ENCODE results near the gene JAK1. TPM values are rescaled to one million over a fixed set of nuclear protein-coding genes. Genes with fewer than 3 reads are reported as not detected.

The JAK1 gene
- total RNA-seq, 1 donor from 2014 or later: 80.7 TPM

DNA sequence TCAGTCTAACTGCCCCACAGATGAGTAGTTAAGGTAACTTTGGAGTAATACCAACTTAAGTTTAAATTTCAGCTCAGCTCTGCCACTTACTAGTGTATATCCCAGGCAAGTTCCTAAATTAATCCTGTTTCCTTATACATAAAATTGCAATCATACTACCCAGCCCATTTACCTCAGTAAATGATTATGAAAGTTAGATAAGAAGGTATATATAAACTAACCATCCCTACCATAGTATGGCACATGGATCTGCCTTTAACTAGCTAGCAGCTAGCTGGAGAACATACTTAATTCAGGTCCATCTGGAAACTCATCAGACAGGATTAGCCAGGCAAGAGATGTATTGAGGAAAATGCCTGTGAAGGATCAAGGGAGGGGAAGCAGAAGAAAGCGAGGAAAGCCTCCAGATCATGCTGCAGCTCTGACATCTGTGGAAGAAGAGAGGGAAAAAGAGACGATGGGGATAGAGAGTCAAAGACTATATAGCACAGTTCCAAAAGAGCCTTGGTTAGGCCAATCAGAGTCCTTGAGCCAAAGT, 8.0 kb upstream of the JAK1 start:
- H3K4me3 Mint-ChIP-seq (ENCODE audit: unreplicated experiment): no peak overlapping the region

GRCh38 chr1:64973061-64973647, 6.8 kb upstream of the JAK1 start:
- no peaks in the 10 kb centered on the region for H4K20me1 ChIP-seq (ENCODE audit: insufficient read depth, low read length)
- H3K79me2 ChIP-seq (ENCODE audit: insufficient read depth, low read length): no peaks in the 10 kb centered on the region
- Mint-ChIP-seq H3K36me3 (ENCODE audit: low read depth, unreplicated experiment) (no peaks in the 10 kb centered on the region), H3K9me3 (ENCODE audit: unreplicated experiment) (no peaks in the 10 kb centered on the region), H3K4me3 (ENCODE audit: unreplicated experiment) (no peak overlapping the region), H3K27me3 (ENCODE audit: low read depth, unreplicated experiment) (no peaks in the 10 kb centered on the region), H3K4me1 (ENCODE audit: low read depth, unreplicated experiment) (no peaks in the 10 kb centered on the region), H3K27ac (ENCODE audit: unreplicated experiment) (no peak overlapping the region)
- no peak overlapping the region for H3K4me2 ChIP-seq (ENCODE audit: low read length)
- TF ChIP-seq, protein P1, sequence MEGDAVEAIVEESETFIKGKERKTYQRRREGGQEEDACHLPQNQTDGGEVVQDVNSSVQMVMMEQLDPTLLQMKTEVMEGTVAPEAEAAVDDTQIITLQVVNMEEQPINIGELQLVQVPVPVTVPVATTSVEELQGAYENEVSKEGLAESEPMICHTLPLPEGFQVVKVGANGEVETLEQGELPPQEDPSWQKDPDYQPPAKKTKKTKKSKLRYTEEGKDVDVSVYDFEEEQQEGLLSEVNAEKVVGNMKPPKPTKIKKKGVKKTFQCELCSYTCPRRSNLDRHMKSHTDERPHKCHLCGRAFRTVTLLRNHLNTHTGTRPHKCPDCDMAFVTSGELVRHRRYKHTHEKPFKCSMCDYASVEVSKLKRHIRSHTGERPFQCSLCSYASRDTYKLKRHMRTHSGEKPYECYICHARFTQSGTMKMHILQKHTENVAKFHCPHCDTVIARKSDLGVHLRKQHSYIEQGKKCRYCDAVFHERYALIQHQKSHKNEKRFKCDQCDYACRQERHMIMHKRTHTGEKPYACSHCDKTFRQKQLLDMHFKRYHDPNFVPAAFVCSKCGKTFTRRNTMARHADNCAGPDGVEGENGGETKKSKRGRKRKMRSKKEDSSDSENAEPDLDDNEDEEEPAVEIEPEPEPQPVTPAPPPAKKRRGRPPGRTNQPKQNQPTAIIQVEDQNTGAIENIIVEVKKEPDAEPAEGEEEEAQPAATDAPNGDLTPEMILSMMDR (IDR thresholded peaks at IDR 0.05; ENCODE audit: insufficient read depth, low read depth, low read length): no peak
- no peak for TF ChIP-seq EZH2 (IDR thresholded peaks at IDR 0.05; ENCODE audit: insufficient read depth, low read length)
- no peaks in the 10 kb centered on the region for H3K36me3 ChIP-seq (ENCODE audit: insufficient read depth, low read length)
- H3K27ac ChIP-seq (ENCODE audit: low read depth, low read length): no peak overlapping the region
- no peak for DNase-seq (ENCODE audit: low read depth)
- no peak for FAIRE-seq
- H3K4me3 ChIP-seq (ENCODE audit: insufficient read depth, low read depth, low read length): no peak overlapping the region
- no peak overlapping the region for H3K9ac ChIP-seq (ENCODE audit: low read length)
- no peaks in the 10 kb centered on the region for H3K9me3 ChIP-seq (ENCODE audit: insufficient read depth, low read depth, low read length)
- H3K4me1 ChIP-seq (ENCODE audit: insufficient read depth, low read length): no peaks in the 10 kb centered on the region
- H3K27me3 ChIP-seq (ENCODE audit: insufficient read depth, low read length): no peaks in the 10 kb centered on the region
- H2AFZ ChIP-seq (ENCODE audit: low read depth, low read length): no peak overlapping the region

More for the DNA sequence above, 8.0 kb upstream of the JAK1 start:
- no peaks in the 10 kb centered on the region for H3K79me2 ChIP-seq (ENCODE audit: insufficient read depth, low read length)
- H3K9ac ChIP-seq (ENCODE audit: low read length): no peak overlapping the region
- Mint-ChIP-seq H3K27me3 (ENCODE audit: low read depth, unreplicated experiment) (no peaks in the 10 kb centered on the region), H3K27ac (ENCODE audit: unreplicated experiment) (no peak overlapping the region), H3K36me3 (ENCODE audit: low read depth, unreplicated experiment) (no peaks in the 10 kb centered on the region), H3K9me3 (ENCODE audit: unreplicated experiment) (no peaks in the 10 kb centered on the region), H3K4me1 (ENCODE audit: low read depth, unreplicated experiment) (no peaks in the 10 kb centered on the region)
- no peaks in the 10 kb centered on the region for H3K36me3 ChIP-seq (ENCODE audit: insufficient read depth, low read length)
- no peak overlapping the region for H2AFZ ChIP-seq (ENCODE audit: low read depth, low read length)
- no peak overlapping the region for H3K4me3 ChIP-seq (ENCODE audit: insufficient read depth, low read depth, low read length)
- no peaks in the 10 kb centered on the region for H4K20me1 ChIP-seq (ENCODE audit: insufficient read depth, low read length)
- no peaks in the 10 kb centered on the region for H3K9me3 ChIP-seq (ENCODE audit: insufficient read depth, low read depth, low read length)
- H3K27ac ChIP-seq (ENCODE audit: low read depth, low read length): no peak overlapping the region
- H3K27me3 ChIP-seq (ENCODE audit: insufficient read depth, low read length): no peaks in the 10 kb centered on the region
- no peaks in the 10 kb centered on the region for H3K4me1 ChIP-seq (ENCODE audit: insufficient read depth, low read length)
- FAIRE-seq: no peak
- no peak overlapping the region for H3K4me2 ChIP-seq (ENCODE audit: low read length)
- DNase-seq (ENCODE audit: low read depth): no peak
- TF ChIP-seq EZH2 (IDR thresholded peaks at IDR 0.05; ENCODE audit: insufficient read depth, low read length): no peak
- TF ChIP-seq, protein P1 (IDR thresholded peaks at IDR 0.05; ENCODE audit: insufficient read depth, low read depth, low read length): no peak
